ENCODE results near the gene SRRM5.

GRCh38 chr19:43660971-43661360 lies 49.1 kb downstream of the SRRM5 start:
- no peak for TF ChIP-seq CTCF (conservative IDR thresholded peaks at IDR 0.05; ENCODE audit: low read depth, low read length)
- no peak for TF ChIP-seq EZH2 (IDR thresholded peaks at IDR 0.05; ENCODE audit: borderline replicate concordance, low read depth, low read length, poor library complexity, severe bottlenecking)
